ENCODE results near the gene ARHGEF28. TPM values are rescaled to one million over a fixed set of nuclear protein-coding genes. Genes with fewer than 3 reads are reported as not detected.

Gene ARHGEF28
- total and polyA plus RNA-seq, 2 of the 13 experiments (the other 11 are each of a cell fraction or from before 2014, with no cell fraction given): 17.4 to 34.1 TPM

DNA sequence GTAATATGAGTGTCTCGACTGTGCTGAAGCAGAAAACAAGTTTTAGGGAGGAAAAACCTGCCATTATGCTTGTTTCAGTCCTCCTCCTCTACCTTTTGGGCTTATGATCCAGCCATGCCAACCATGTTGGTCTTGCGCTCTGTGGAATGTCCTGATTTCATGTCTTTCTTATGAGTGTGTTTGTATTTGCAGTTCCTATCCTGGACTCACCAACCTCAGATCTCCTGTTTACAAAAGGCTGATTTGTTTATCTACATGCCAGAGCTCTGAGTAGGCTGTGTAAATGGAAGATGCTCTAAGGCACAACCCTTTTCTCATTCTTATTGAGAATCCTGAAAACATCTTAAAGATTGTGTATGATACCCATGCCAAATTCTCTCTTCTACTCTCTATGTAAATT, 138.6 kb downstream of the ARHGEF28 start (continued):
- TF ChIP-seq MAFG (CRISPR knock-in tag; IDR thresholded peaks at IDR 0.05) (no peak), CBX1 (IDR thresholded peaks at IDR 0.05; ENCODE audit: low read depth) (no peak), NFYB (CRISPR knock-in tag; IDR thresholded peaks at IDR 0.05) (no peak), JUNB (CRISPR knock-in tag; IDR thresholded peaks at IDR 0.05; ENCODE audit: borderline replicate concordance) (peak; percentile 63; the same call in 1 of the 2 replicates), MEIS1 (CRISPR knock-in tag; IDR thresholded peaks at IDR 0.05; ENCODE audit: borderline replicate concordance) (no peak), BRD4 (CRISPR knock-in tag; IDR thresholded peaks at IDR 0.05) (no peak), ZBTB7B (CRISPR knock-in tag; IDR thresholded peaks at IDR 0.05) (no peak), ZNF737 (CRISPR knock-in tag; IDR thresholded peaks at IDR 0.05; ENCODE audit: borderline replicate concordance) (no peak), IRF9 (CRISPR knock-in tag; IDR thresholded peaks at IDR 0.05; ENCODE audit: borderline replicate concordance) (no peak), TBL1XR1 (IDR thresholded peaks at IDR 0.05; ENCODE audit: borderline replicate concordance, low read length, partially characterized antibody) (no peak), XRCC5 (optimal IDR thresholded peaks at IDR 0.05; ENCODE audit: low read length) (no peak), ARID3A (IDR thresholded peaks at IDR 0.05; ENCODE audit: low read depth, low read length) (peak; percentile 74; the same call in 1 of the 2 replicates), ZNF329 (CRISPR knock-in tag; IDR thresholded peaks at IDR 0.05; ENCODE audit: low read depth) (no peak), IRX3 (CRISPR knock-in tag; IDR thresholded peaks at IDR 0.05; ENCODE audit: borderline replicate concordance, low read depth) (no peak), HMG20A (CRISPR knock-in tag; IDR thresholded peaks at IDR 0.05; ENCODE audit: borderline replicate concordance) (peak; percentile 98), NR2F6 (IDR thresholded peaks at IDR 0.05) (no peak), NR2F6 (CRISPR knock-in tag; IDR thresholded peaks at IDR 0.05) (0 out of 2 replicates have a peak, but pooled peaks have one; percentile 22), ZNF331 (CRISPR knock-in tag; IDR thresholded peaks at IDR 0.05) (peak; percentile 9; the same call in 1 of the 2 replicates), SALL1 (CRISPR knock-in tag; IDR thresholded peaks at IDR 0.05) (peak; percentile 54; the same call in 1 of the 2 replicates), MXD1 (CRISPR knock-in tag; IDR thresholded peaks at IDR 0.05) (no peak), ZNF264 (CRISPR knock-in tag; IDR thresholded peaks at IDR 0.05) (no peak)
- TF ChIP-seq, protein P1, sequence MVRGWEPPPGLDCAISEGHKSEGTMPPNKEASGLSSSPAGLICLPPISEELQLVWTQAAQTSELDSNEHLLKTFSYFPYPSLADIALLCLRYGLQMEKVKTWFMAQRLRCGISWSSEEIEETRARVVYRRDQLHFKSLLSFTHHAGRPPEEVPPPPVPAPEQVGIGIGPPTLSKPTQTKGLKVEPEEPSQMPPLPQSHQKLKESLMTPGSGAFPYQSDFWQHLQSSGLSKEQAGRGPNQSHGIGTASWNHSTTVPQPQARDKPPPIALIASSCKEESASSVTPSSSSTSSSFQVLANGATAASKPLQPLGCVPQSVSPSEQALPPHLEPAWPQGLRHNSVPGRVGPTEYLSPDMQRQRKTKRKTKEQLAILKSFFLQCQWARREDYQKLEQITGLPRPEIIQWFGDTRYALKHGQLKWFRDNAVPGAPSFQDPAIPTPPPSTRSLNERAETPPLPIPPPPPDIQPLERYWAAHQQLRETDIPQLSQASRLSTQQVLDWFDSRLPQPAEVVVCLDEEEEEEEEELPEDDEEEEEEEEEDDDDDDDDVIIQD (CRISPR knock-in tag; IDR thresholded peaks at IDR 0.05; ENCODE audit: low read depth): peak; percentile 70; the same call in 1 of the 2 replicates
- TF ChIP-seq, protein P2, sequence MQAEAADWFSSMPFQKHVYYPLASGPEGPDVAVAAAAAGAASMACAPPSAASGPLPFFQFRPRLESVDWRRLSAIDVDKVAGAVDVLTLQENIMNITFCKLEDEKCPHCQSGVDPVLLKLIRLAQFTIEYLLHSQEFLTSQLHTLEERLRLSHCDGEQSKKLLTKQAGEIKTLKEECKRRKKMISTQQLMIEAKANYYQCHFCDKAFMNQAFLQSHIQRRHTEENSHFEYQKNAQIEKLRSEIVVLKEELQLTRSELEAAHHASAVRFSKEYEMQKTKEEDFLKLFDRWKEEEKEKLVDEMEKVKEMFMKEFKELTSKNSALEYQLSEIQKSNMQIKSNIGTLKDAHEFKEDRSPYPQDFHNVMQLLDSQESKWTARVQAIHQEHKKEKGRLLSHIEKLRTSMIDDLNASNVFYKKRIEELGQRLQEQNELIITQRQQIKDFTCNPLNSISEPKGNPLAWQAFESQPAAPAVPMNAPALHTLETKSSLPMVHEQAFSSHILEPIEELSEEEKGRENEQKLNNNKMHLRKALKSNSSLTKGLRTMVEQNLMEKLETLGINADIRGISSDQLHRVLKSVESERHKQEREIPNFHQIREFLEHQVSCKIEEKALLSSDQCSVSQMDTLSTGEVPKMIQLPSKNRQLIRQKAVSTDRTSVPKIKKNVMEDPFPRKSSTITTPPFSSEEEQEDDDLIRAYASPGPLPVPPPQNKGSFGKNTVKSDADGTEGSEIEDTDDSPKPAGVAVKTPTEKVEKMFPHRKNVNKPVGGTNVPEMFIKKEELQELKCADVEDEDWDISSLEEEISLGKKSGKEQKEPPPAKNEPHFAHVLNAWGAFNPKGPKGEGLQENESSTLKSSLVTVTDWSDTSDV (CRISPR knock-in tag; IDR thresholded peaks at IDR 0.05): no peak
- TF ChIP-seq, protein P3, sequence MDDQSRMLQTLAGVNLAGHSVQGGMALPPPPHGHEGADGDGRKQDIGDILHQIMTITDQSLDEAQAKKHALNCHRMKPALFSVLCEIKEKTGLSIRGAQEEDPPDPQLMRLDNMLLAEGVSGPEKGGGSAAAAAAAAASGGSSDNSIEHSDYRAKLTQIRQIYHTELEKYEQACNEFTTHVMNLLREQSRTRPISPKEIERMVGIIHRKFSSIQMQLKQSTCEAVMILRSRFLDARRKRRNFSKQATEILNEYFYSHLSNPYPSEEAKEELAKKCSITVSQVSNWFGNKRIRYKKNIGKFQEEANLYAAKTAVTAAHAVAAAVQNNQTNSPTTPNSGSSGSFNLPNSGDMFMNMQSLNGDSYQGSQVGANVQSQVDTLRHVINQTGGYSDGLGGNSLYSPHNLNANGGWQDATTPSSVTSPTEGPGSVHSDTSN (CRISPR knock-in tag; IDR thresholded peaks at IDR 0.05; ENCODE audit: borderline replicate concordance): no peak
